ENCODE results near the gene DCBLD1.

- TF ChIP-seq CTCF (IDR thresholded peaks at IDR 0.05) (no peak), POLR2A (IDR thresholded peaks at IDR 0.05) (no peak)
These were observed 3.6 kb upstream of the DCBLD1 start for GRCh38 chr6:117478853-117479231.

Measured in thyroid gland (tissue), 4 donors.